Mesodermal cell (in vitro differentiated cells): Measurements from ENCODE around the gene PLEK2.

Experiments
- H3K27ac ChIP-seq: 2 replicates; pipeline ENCODE4 v1.7.0; 2013; ENCODE audit warnings: mild to moderate bottlenecking, low read depth, low read length, moderate library complexity; ENCODE audit not compliant: severe bottlenecking
- H3K36me3 ChIP-seq: 2 replicates; pipeline ENCODE4 v1.7.1; 2013; ENCODE audit warnings: mild to moderate bottlenecking, low read length, moderate library complexity; ENCODE audit not compliant: control insufficient read depth, insufficient read depth
- H3K4me1 ChIP-seq: one replicate; pipeline ENCODE4 v1.7.1; 2013; ENCODE audit warnings: mild to moderate bottlenecking, low read length; ENCODE audit not compliant: insufficient read depth, control insufficient read depth, poor library complexity, severe bottlenecking
- H3K4me3 ChIP-seq: 2 replicates; pipeline ENCODE4 v1.7.0; 2013; ENCODE audit warnings: low read length, control low read depth, mild to moderate bottlenecking; ENCODE audit not compliant: insufficient read depth, poor library complexity, severe bottlenecking; ENCODE audit errors: extremely low read depth
- H3K9me3 ChIP-seq: 2 replicates; pipeline ENCODE4 v1.7.1; 2013; ENCODE audit warnings: mild to moderate bottlenecking, low read length, moderate library complexity; ENCODE audit not compliant: control insufficient read depth
- WGBS, 2 experiments: methylation state at CpG; one replicate each; pipeline ENCODE4 v1.1.5; 2013; ENCODE audit warnings: missing lambda C conversion rate in 2 of 2; ENCODE audit not compliant: insufficient coverage in 2 of 2; 5-methylcytosine and 5-hydroxymethylcytosine counted together

Gene PLEK2

DNA sequence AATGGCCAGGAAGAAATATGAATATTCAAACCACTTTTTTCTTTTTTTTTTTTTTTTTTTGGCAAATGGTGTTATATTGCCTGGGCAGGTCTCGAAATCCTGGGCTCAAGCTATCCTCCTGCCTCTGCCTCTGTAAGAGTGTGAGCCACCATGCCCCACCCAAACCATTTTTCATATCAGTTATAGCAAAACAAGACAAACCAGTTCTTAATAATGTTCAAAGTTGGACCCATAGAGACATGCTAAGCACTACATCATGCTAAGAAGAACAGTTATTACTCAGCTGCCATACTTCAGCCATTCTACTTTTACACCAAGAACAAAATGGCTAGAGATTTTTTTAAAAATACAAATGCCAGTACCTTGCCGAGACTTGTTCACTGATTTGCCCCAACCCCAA is 26.3 kb downstream of the PLEK2 start:
- Histone ChIP-seq H3K4me1 (peaks cover 3% of the 10 kb centered on the region), H3K27ac (no peak overlapping the region), H3K4me3 (no peak overlapping the region), H3K9me3 (no peaks in the 10 kb centered on the region), H3K36me3 (peaks cover 58% of the 10 kb centered on the region)
- WGBS, 2 experiments, result 100% methylated on average over 1 of the region's 2 CpGs

GRCh38 chr14:67385120-67385519 is 26.8 kb downstream of the PLEK2 start:
- no peaks in the 10 kb centered on the region for H3K9me3 ChIP-seq
- peaks cover 59% of the 10 kb centered on the region for H3K36me3 ChIP-seq
- no peak overlapping the region for H3K4me3 ChIP-seq
- 100% methylated on average over 1 to 2 of the region's 2 CpGs for WGBS, 2 experiments
- H3K4me1 ChIP-seq, result peaks cover 3% of the 10 kb centered on the region
- H3K27ac ChIP-seq, result no peak overlapping the region

GRCh38 chr14:67377916-67378315 is 34.0 kb downstream of the PLEK2 start:
- Histone ChIP-seq H3K27ac (no peak overlapping the region), H3K4me3 (no peak overlapping the region), H3K9me3 (no peaks in the 10 kb centered on the region), H3K36me3 (peaks cover 73% of the 10 kb centered on the region), H3K4me1 (no peaks in the 10 kb centered on the region)

DNA sequence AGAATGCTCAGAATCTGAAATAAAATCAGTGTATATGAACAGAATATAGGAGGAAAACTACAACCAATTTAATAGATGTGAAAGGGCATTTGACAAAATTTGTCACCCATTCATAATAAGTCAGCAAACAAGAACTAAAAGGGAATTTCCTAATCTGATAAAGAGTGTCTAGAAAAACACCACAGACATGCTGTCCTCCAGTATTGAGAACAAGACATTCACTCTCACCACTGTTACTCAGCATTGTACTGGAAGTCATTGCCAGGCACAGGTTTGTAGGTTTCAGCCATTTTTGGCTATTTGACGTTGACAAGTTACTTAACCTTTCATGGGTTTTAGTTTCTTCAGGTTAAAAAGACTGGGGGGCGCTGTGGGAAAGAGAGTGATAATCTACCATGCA is 38.6 kb downstream of the PLEK2 start:
- H3K4me1 ChIP-seq, result no peaks in the 10 kb centered on the region
- H3K36me3 ChIP-seq, result peaks cover 78% of the 10 kb centered on the region
- H3K9me3 ChIP-seq, result no peaks in the 10 kb centered on the region
- no peak overlapping the region for H3K27ac ChIP-seq
- WGBS, 2 experiments, result 83% methylated on average over 1 of the region's 2 CpGs; no CpG with 5 or more reads in 1 of the 2 experiments
- H3K4me3 ChIP-seq, result no peak overlapping the region

DNA sequence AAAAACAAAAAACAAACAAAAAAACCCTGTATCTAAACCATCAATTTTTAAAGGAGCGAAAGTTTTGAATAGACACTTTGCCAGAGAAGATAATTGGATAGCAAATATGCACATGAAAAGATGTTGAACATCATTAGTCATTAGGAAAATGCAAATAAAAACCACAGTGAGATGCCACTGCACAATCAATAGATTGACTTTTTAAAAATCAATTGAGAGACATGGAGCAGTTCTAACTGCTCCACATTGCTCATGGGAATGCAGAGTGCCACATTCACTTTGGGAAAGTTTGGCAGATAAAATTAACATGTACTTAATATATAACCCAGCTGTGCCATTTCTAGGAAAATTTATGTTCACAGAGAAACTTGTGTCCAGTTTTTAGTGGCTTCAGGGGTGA is 39.1 kb downstream of the PLEK2 start:
- H3K27ac ChIP-seq, result no peak overlapping the region
- H3K36me3 ChIP-seq, result peaks cover 78% of the 10 kb centered on the region
- H3K9me3 ChIP-seq, result no peaks in the 10 kb centered on the region
- no CpG with 5 or more reads among the region's 1 CpG for WGBS, 2 experiments
- H3K4me3 ChIP-seq, result no peak overlapping the region
- H3K4me1 ChIP-seq, result no peaks in the 10 kb centered on the region

DNA sequence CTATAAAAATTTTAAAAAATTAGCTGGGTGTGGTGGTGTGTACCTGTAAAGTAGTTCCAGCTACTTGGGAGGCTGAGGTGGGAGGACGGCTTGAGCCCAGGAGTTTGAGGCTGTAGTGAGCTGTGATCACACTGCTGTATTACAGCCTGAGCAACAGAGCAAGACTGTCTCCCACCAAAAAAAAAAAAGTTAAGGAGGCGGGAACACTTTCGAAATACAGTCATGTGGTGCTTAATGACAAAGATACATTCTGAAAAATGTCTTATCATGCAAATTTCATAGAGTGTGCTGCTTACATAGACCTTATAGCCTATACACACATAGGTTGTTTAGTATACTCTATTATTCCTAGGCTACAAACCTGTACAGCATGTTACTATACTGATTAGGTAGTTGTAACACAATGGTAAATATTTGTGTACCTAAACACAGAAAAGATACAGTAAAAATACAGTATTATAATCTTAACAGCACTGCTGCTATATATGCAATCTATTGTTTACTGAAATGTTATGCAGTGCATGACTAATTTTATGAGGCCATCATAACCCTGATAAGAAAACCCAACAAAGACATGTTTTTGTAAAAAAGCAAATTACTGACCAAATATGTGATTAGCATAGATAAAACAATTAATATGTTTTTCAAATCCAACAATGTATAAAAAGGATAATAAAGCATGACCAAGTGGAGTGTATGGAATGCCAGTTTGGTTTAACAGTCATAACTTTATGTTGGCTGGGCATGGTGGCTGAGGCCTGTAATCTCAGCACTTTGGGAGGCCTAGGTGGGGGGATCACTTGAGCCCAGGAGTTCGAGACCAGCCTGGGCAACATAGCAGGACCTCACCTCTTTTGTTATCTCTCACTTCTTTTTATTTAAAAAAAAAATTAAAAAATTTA is 40.5 kb downstream of the PLEK2 start:
- H3K4me1 ChIP-seq, result no peaks in the 10 kb centered on the region
- peaks cover 77% of the 10 kb centered on the region for H3K36me3 ChIP-seq
- WGBS, 2 experiments, result no CpG with 5 or more reads among the region's 4 CpGs

DNA sequence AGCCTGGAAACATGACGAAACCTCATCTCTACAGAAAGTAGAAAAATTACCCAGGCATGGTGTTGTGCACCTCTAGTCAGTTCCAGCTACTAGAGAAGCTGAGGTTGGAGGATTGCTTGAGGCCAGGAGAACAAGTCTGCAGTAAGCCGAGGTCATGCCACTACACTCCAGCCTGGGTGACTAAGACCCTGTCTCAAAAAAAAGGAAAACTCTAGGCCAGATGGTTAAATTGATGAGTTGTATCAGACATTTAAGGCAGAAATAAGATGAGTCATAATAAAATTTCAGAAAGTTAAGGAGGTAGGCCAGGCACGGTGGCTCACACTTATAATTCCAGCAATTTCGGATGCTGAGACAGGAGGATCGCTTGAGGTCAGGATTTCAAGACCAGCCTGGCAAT is 41.1 kb downstream of the PLEK2 start:
- 84 to 100% methylated on average over 2 to 4 of the region's 5 CpGs for WGBS, 2 experiments
- Histone ChIP-seq H3K27ac (no peak overlapping the region), H3K4me3 (no peak overlapping the region), H3K9me3 (no peaks in the 10 kb centered on the region), H3K36me3 (peaks cover 77% of the 10 kb centered on the region), H3K4me1 (no peaks in the 10 kb centered on the region)

More for the DNA sequence above, 40.5 kb downstream of the PLEK2 start:
- H3K27ac ChIP-seq, result no peak overlapping the region
- H3K9me3 ChIP-seq, result no peaks in the 10 kb centered on the region
- no peak overlapping the region for H3K4me3 ChIP-seq

DNA sequence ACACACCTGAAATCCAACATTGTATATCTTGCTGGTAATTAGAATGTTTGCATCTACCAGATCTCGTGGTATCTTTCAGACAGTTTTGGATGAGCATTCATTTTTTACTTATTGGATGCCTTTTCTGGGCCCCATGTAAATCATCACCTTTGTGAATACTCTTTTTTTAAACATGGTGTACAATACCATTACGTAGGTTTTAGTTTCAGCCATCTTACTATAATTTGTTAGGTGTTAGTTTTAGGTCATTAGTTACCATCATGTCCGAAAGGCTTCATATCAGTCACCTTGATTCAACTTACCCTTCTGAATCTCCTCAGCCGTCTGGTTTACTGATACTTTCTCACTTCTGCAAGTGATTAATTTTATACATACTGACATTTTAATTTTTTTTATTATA is 46.5 kb downstream of the PLEK2 start:
- H3K36me3 ChIP-seq, result peaks cover 70% of the 10 kb centered on the region
- peaks cover 4% of the 10 kb centered on the region for H3K4me1 ChIP-seq
- WGBS, 2 experiments, result 100% methylated on average over 1 of the region's 4 CpGs; no CpG with 5 or more reads in 1 of the 2 experiments
- no peak overlapping the region for H3K27ac ChIP-seq
- H3K9me3 ChIP-seq, result no peaks in the 10 kb centered on the region
- H3K4me3 ChIP-seq, result no peak overlapping the region

DNA sequence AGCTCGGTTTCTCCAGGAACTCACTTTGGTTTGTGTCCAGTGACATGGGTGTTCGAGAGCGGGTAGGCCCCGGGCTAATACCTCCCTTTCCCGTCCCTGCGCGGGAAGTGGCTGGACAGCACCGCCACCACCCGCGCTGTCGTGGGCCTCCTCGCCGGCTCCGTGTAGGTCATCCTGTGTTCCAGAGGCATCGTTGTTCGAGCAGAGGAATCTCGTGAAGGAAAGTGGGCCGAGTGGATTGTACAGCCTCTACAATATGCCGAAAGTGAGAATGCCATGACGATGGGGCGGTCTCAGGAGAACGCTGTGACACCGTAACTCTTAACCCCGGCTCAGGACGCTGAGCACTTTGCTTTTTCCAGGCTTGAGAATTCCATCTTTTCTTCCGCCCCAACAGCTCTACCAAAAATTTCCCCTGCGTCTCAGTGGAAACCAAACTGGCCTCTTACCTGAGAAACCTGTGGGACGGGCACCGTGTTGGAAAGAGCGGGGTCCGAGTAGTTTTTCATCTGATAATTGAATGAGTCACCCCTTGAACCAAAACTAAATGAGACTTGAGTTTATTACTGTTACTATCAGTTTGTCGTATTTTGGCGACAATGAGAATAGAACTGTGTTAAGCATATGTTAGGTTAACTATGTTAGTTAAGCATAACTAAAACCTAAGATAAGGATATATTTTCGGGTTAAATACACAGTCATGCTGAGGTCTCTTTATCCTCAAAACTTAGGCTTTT is 51.3 kb downstream of the PLEK2 start:
- Histone ChIP-seq H3K36me3 (peaks cover 32% of the 10 kb centered on the region), H3K4me1 (peaks cover 10% of the 10 kb centered on the region), H3K27ac (peak overlapping the region; percentile 99), H3K4me3 (peak overlapping the region; percentile 82), H3K9me3 (no peaks in the 10 kb centered on the region)
- WGBS, 2 experiments, result 0% methylated on average over 19 to 23 of the region's 34 CpGs

DNA sequence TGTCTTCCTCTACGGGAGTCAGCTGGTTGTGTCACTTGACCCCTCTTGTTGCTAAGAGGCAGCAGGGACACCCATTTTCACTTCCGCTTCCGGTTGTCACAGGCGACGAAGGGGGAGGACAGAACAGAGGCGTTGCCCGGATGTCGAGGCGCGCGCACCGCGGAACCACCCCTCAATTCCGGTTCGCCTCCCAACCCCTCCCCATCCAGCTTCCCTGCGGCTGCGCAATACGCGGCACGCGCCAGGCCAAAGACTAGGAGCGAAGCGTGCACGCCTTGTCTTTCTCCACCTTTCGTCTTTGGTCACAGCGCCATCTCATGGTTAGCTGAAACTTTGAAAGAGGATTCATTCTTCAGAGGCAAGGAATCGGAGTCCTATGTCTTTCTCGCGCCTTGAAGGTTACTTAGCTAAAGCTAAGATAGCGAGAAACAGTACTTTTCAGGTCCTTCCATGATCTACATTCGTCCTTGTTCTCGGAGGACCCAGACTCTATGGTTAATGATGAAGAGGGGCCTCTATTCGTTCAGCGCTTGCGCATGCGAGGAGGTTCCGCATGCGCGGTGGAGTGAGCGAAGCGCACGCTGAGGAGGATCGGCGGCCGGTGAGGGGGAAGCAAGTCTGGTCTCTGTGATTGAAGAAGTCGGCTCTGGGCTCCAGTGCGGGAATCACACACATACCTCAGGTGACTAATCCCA is 52.0 kb downstream of the PLEK2 start, which contains the start of the genes ATP6V1D and EIF2S1:
Gene ATP6V1D (minus strand): TSS at position 30 of the 695 bp plus-strand sequence. CDS start 106 bp downstream, outside the sequence.
Gene EIF2S1 (plus strand): TSS at position 554 of the 695 bp plus-strand sequence. CDS start 4,440 bp downstream, outside the sequence.
- Histone ChIP-seq H3K27ac (peak within 1 kb of the TSS; percentile 99), H3K9me3 (no peaks in the 10 kb centered on the region), H3K4me1 (peaks cover 10% of the 10 kb centered on the region), H3K36me3 (peaks cover 25% of the 10 kb centered on the region), H3K4me3 (peak within 1 kb of the TSS; percentile 82)
- 0 to 1% methylated on average over 22 of the region's 47 CpGs for WGBS, 2 experiments
